ENCODE measurements around the gene ETV1.

Gene ETV1

DNA sequence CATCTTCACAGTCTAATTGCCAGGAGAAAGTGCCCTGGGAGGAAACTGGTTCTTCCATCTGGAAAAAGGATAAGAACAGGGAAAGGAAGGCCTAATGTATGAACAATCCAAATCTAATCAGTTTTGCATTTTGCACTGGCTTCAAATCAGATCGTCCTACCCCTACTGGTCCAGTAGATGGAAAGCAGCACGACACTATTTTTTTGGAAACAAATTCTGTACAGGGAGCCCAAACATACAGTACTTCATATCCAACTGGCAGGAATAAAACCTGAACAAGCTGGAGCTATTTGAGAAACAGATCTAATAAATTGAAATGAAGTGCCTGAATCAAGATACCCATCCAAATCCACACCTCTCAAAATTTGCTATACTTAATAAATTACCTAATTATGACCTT lies 36.5 kb downstream of the ETV1 start:
- H3K4me3 ChIP-seq (ENCODE audit: low read depth, low read length) = no peak overlapping the region
- TF ChIP-seq, protein P1, sequence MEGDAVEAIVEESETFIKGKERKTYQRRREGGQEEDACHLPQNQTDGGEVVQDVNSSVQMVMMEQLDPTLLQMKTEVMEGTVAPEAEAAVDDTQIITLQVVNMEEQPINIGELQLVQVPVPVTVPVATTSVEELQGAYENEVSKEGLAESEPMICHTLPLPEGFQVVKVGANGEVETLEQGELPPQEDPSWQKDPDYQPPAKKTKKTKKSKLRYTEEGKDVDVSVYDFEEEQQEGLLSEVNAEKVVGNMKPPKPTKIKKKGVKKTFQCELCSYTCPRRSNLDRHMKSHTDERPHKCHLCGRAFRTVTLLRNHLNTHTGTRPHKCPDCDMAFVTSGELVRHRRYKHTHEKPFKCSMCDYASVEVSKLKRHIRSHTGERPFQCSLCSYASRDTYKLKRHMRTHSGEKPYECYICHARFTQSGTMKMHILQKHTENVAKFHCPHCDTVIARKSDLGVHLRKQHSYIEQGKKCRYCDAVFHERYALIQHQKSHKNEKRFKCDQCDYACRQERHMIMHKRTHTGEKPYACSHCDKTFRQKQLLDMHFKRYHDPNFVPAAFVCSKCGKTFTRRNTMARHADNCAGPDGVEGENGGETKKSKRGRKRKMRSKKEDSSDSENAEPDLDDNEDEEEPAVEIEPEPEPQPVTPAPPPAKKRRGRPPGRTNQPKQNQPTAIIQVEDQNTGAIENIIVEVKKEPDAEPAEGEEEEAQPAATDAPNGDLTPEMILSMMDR (IDR thresholded peaks at IDR 0.05; ENCODE audit: borderline replicate concordance, insufficient read depth, low read depth, low read length) = no peak

DNA sequence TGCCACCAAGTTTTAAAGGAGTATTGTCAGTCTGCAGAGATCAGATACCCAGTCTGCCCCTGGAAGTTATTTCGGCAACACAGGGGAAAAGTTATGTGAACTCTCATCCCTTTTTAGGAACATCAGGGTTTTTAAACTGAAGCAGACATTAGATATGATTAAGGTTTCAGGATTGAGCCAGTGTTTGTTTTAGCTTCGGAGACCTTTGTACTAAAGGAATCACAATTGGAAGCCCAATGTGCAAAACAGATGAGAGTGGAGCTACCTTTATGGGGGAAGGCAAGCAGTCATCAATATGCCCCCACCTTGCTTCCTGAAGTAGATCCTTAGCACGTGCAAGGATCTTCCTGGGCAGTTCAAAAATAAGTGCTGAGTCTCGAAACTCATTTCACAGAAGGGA lies 39.5 kb downstream of the ETV1 start:
- no peak overlapping the region for H3K4me3 ChIP-seq (ENCODE audit: low read depth, low read length)
- TF ChIP-seq, protein P1 (IDR thresholded peaks at IDR 0.05; ENCODE audit: borderline replicate concordance, insufficient read depth, low read depth, low read length) = no peak

DNA sequence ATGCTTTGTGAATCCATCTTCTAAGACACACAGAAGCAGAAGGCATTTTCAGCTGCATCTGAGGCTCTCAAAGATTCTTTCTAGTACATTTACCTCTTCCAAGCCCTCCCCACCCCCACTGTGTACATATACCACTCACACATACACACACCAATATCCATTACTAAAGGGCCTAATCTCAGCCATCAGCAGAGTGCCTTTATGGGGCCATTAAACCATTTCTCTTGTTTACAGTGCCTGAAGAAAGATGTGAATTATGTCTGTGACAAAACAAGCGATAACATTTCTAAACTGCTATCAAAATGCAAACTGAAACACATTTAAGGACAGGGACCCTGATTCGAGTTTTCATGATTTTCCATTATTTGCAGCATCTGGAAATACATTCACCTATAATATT lies 40.0 kb downstream of the ETV1 start:
- TF ChIP-seq, protein P1 (IDR thresholded peaks at IDR 0.05; ENCODE audit: borderline replicate concordance, insufficient read depth, low read depth, low read length) = no peak
- no peak overlapping the region for H3K4me3 ChIP-seq (ENCODE audit: low read depth, low read length)

DNA sequence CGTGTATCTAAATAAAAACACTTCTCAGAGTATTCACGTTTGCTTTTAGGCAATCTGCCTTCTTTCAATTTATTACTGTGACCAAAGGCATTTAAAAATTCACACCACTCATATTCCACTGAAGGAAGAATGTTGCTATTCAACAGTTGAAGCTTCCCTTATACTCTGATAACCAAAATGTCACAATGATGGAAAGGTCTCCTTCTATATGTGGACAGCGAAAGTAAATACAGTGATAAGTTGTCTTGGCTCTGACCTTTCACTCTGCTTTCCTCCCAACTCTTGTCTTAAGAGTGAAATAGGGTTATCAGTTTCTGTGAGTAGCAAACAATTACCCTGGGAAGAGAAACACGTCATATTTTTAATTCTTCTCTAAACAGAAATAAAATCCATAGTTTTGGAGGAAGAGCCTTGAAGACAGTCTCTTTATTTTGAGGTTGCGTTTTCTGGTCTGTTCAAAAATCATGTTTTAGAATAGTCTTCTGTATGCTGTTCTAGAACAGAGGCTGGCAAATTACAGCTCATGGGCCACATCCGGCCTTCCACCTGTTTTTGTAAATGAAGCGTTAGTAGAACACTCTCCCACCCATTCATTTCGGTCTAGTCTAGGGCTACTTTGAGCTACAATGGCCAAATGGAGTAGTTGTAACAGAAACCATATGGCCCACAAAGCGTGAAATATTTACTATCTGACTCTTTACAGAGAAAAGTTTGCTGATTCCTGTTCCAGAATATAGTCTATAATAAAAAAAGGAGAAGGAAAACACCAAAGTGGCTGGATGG lies 41.3 kb downstream of the ETV1 start:
- H3K4me3 ChIP-seq (ENCODE audit: low read depth, low read length) = no peak overlapping the region
- TF ChIP-seq, protein P1 (IDR thresholded peaks at IDR 0.05; ENCODE audit: borderline replicate concordance, insufficient read depth, low read depth, low read length) = no peak

DNA sequence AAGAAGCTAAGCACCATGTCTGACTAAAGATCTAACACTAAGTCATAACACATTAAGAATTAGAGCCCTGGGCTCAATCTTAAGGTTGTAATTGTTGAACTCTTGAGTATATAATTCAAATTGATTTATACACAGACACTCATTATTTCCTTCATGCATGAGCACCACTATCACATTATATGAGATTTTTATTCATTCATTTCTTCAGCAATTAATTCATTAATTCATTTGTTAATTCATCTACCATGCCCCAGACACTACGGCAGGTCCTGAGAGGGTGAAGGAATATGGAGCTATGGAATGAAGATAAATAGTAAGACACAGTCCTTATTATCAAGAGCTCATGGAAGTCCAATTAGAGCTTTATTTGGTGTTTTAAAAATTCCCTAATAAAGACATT lies 41.9 kb downstream of the ETV1 start:
- no peak overlapping the region for H3K4me3 ChIP-seq (ENCODE audit: low read depth, low read length)
- TF ChIP-seq, protein P1 (IDR thresholded peaks at IDR 0.05; ENCODE audit: borderline replicate concordance, insufficient read depth, low read depth, low read length) = no peak

DNA sequence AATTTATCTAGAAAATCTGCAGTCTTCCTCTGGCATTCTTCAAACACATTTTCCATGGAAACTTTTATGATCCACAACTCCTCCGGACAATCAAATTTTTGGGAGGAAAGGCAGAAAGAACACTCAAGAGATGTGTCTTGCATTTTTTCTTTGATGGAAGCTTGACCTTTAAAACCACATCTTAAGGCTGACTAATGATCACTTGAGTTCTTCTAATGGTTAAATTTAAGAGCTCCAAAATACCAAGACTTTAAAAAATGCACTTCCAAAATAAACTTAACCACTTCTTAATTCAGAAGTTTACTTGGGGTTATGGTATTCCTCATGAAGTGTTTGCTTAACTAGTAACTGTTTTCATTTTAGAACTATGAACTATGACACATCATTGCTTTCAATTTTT lies 43.3 kb downstream of the ETV1 start:
- TF ChIP-seq, protein P1 (IDR thresholded peaks at IDR 0.05; ENCODE audit: borderline replicate concordance, insufficient read depth, low read depth, low read length) = no peak
- no peak overlapping the region for H3K4me3 ChIP-seq (ENCODE audit: low read depth, low read length)

DNA sequence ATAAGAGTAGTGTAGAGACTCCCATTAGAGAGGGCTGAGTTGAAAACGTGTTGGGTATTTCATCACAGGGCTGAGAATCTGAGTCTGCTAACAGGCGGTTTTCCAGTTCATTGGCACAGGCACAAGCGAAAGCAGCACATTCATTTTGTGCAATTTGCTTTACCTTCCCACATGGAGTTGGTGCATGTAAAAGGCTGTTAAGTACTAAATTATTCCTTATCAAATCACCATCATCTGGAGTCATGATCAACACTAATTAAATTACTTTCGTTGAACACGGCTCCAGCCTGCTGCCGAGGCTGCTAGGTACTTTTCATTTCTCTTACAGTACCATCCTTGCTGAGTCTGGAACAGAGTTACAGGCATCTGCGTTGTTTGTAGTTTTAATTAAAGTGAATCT lies 43.8 kb downstream of the ETV1 start:
- H3K4me3 ChIP-seq (ENCODE audit: low read depth, low read length) = no peak overlapping the region
- TF ChIP-seq, protein P1 (IDR thresholded peaks at IDR 0.05; ENCODE audit: borderline replicate concordance, insufficient read depth, low read depth, low read length) = no peak

Data from GM12875 (cell line).